T-cell (primary cell): ENCODE measurements around the gene TM4SF18. TPM values are rescaled to one million over a fixed set of nuclear protein-coding genes. Genes with fewer than 3 reads are reported as not detected.

Experiments used
- ATAC-seq, 4 experiments: fragments of 200-7000 bp in 3 of 4; fragments of 150-1000 bp in 1 of 4; cut with Tn5 transposase; replicated peaks in 1 of 4; 1 replicate in 3 of 4; 2 replicates in 1 of 4; pipeline ENCODE4 v1.10.0; 2021; ENCODE audit warnings: moderate library complexity in 3 of 4, mild to moderate bottlenecking in 2 of 4, moderate number of reproducible peaks in 1 of 4
- CTCF ChIA-PET, 2 donors: fragments of 300-600 bp; sonication (Branson Sonifier 250); formaldehyde crosslinking; loops; one replicate each; lab custom pipeline; 2022; ENCODE audit warnings: antibody characterized with exemption in 2 of 2; lab: Charles Lee
- POLR2A ChIA-PET, 2 donors: fragments of 300-600 bp; sonication (Branson Sonifier 250); formaldehyde crosslinking; loops; one replicate each; lab custom pipeline; 2022; ENCODE audit warnings: antibody characterized with exemption in 2 of 2; lab: Charles Lee
- DNase-seq, 35 experiments: peaks; one replicate each; pipeline versions ENCODE4 v3.0.0 to v3.0.0-alpha.2; 2013 to 2023
- H3K27ac ChIP-seq: one replicate; pipeline ENCODE4 v1.5.1; 2013; ENCODE audit warnings: low read length
- H3K27me3 ChIP-seq, 2 experiments: replicated peaks in 1 of 2; 1 replicate in 1 of 2; 2 replicates in 1 of 2; pipeline versions ENCODE4 v1.6.1 to v1.7.0; 2013; ENCODE audit warnings: low read length in 1 of 2, mixed read lengths in 1 of 2; ENCODE audit not compliant: control insufficient read depth in 2 of 2, insufficient read depth in 2 of 2; ENCODE audit errors: extremely low read depth in 1 of 2
- H3K36me3 ChIP-seq, 2 donors: 1 replicate in 1 of 2; 2 replicates in 1 of 2; pipeline versions ENCODE4 v1.6.1 to v1.7.0; 2013; ENCODE audit warnings: low read length in 1 of 2; ENCODE audit not compliant: control insufficient read depth in 2 of 2, insufficient read depth in 1 of 2; ENCODE audit errors: extremely low read depth in 1 of 2
- H3K4me1 ChIP-seq, 2 experiments: 1 replicate in 1 of 2; 2 replicates in 1 of 2; pipeline versions ENCODE4 v1.6.1 to v1.7.0; 2013; ENCODE audit warnings: low read length in 2 of 2, mixed read lengths in 1 of 2; ENCODE audit not compliant: insufficient read depth in 2 of 2, control insufficient read depth in 1 of 2; ENCODE audit errors: extremely low read depth in 1 of 2
- H3K4me3 ChIP-seq, 2 donors: 1 replicate in 1 of 2; 2 replicates in 1 of 2; pipeline versions ENCODE4 v1.5.1 to v1.7.0; 2013; ENCODE audit warnings: mild to moderate bottlenecking in 2 of 2, low read length in 1 of 2, moderate library complexity in 1 of 2; ENCODE audit not compliant: control insufficient read depth in 1 of 2; ENCODE audit errors: extremely low read depth in 1 of 2
- H3K9me3 ChIP-seq: 2 replicates; pipeline ENCODE4 v1.7.0; 2013
- H3K27ac Mint-ChIP-seq, 2 donors: one replicate each; pipeline ENCODE4 v1.8.0; 2020 to 2021; ENCODE audit warnings: mild to moderate bottlenecking in 2 of 2, mixed read lengths in 2 of 2
- H3K27me3 Mint-ChIP-seq, 2 donors: one replicate each; pipeline ENCODE4 v1.8.0; 2021 to 2022; ENCODE audit warnings: mixed read lengths in 2 of 2
- H3K36me3 Mint-ChIP-seq: one replicate; pipeline ENCODE4 v1.8.0; 2021; ENCODE audit warnings: mixed read lengths
- H3K4me1 Mint-ChIP-seq, 3 donors: one replicate each; pipeline ENCODE4 v1.8.0; 2020 to 2022; ENCODE audit warnings: mixed read lengths in 3 of 3, mild to moderate bottlenecking in 1 of 3
- H3K4me3 Mint-ChIP-seq, 3 donors: one replicate each; pipeline ENCODE4 v1.8.0; 2020 to 2022; ENCODE audit warnings: mild to moderate bottlenecking in 3 of 3, mixed read lengths in 3 of 3, moderate library complexity in 3 of 3
- H3K9me3 Mint-ChIP-seq, 3 donors: one replicate each; pipeline ENCODE4 v1.8.0; 2020 to 2022; ENCODE audit warnings: mixed read lengths in 3 of 3
- WGBS: methylation state at CpG from one replicate; pipeline ENCODE4 v1.1.5; 2013; ENCODE audit warnings: missing lambda C conversion rate; ENCODE audit not compliant: insufficient coverage; 5-methylcytosine and 5-hydroxymethylcytosine counted together
- total RNA-seq, 35 experiments: library from RNA in 6 of 35; stranded (reverse) in 6 of 35; fragments of 120-200 nt in 1 of 35; gene quantifications; one replicate each; pipeline versions ENCODE4 v1.2.1 to v1.2.4 and lab custom pipeline; 2013 to 2026

TM4SF18 gene
- total RNA-seq, 5 donors from 2014 or later (not counting 1 experiment from before 2014, with no cell fraction given): not detected

DNA sequence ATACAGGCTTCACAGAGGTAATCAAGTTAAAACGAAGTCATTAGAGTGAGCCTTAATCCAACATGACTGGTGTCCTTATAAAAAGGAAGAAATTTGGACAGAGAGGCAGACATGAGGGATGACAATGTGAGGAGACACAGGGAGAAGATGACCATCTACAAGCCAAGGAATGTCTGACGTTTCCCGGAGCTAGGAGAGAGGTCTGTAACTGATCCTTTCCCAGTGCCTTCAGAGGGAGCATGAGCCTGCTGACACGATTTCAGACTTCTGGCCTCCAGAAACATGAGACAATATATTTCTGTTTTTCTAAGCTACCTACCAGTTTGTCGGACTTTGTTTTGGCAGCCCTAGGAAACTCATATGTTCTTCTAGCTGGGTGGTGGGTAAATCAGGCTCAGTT lies 28.9 kb upstream of the TM4SF18 start:
- no peaks in the 10 kb centered on the region for H3K9me3 Mint-ChIP-seq
- H3K27me3 Mint-ChIP-seq: peaks cover 14 to 18% of the 10 kb centered on the region in 2 donors
- no peak overlapping the region for H3K4me3 Mint-ChIP-seq
- Histone ChIP-seq H3K36me3 (no peaks in the 10 kb centered on the region), H3K9me3 (no peaks in the 10 kb centered on the region), H3K27ac (no peak overlapping the region), H3K4me1 (no peaks in the 10 kb centered on the region), H3K4me3 (no peak overlapping the region), H3K27me3 (peaks cover 0 to 2% of the 10 kb centered on the region in 2 experiments)
- ChIA-PET POLR2A (interaction anchor here in 1 of 2 donors (0.6 kb wide), 1 partner anchor 11 kb away, joined by 3 read pairs; no protein-coding TSS in a partner anchor), CTCF (no interaction called here)
- no peak overlapping the region for H3K27ac Mint-ChIP-seq
- DNase-seq (no peak), ATAC-seq (no peak)
- no peaks in the 10 kb centered on the region for H3K36me3 Mint-ChIP-seq
- no peaks in the 10 kb centered on the region for H3K4me1 Mint-ChIP-seq
- WGBS: 73% methylated on average over 3 of the region's 5 CpGs

DNA sequence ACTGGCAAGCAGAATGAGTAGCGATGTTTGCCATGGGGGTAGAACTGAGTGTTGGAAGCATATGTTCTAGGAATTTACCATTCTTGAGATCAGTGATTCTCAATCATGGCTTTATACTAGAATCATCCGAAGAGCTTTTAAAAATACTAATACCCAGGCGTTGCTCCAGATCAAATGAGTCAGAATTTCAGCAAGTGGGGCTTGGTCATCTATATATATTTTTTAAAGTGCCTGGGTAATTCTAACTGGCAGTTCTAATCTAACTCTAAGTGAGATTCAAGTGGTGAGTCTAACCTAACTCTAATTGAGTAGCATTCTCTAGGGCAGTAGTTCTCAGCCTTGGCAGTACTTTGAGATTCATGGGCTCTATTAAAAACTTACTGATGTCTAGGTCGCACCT lies 23.2 kb upstream of the TM4SF18 start:
- H3K4me3 Mint-ChIP-seq: no peak overlapping the region
- ATAC-seq (no peak), DNase-seq (no peak)
- CTCF ChIA-PET: no interaction called here
- H3K4me3 ChIP-seq: no peak overlapping the region
- H3K36me3 ChIP-seq: no peaks in the 10 kb centered on the region
- H3K27me3 ChIP-seq: no peaks in the 10 kb centered on the region
- H3K9me3 ChIP-seq: no peaks in the 10 kb centered on the region
- no peak overlapping the region for H3K27ac Mint-ChIP-seq
- peaks cover 10 to 12% of the 10 kb centered on the region in 2 donors for H3K27me3 Mint-ChIP-seq
- H3K9me3 Mint-ChIP-seq: no peaks in the 10 kb centered on the region
- H3K4me1 ChIP-seq: no peaks in the 10 kb centered on the region
- H3K4me1 Mint-ChIP-seq: no peaks in the 10 kb centered on the region
- no peak overlapping the region for H3K27ac ChIP-seq
- no CpG with 5 or more reads among the region's 4 CpGs for WGBS
- no peaks in the 10 kb centered on the region for H3K36me3 Mint-ChIP-seq
- POLR2A ChIA-PET: no interaction called here

DNA sequence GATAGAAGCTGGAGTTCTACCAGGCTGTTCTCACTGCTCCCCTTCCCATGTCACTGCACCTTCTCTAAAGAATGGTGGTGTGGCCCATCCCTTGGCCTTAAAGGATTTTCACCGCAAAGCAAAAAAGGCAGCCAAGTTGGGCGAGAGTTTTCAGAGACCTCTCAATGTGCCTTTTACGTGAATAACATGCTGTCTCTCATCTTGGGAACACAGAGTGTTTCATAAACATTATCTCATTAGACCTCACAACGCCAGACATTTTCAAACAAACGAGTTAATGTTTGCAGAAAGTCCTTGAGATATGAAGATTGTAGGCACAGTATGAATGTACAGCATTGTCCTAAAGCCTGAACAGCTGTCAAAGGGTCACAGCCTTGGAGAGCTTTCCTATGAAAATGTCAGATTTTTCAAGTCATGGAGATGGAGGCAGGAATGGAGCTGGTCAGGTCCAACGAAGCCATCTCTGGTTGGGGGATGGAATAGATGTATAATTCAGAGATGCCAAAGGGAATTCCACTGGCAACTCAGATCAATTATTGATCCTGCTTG lies 22.7 kb upstream of the TM4SF18 start:
- Histone ChIP-seq H3K36me3 (no peaks in the 10 kb centered on the region), H3K4me1 (no peaks in the 10 kb centered on the region), H3K9me3 (no peaks in the 10 kb centered on the region), H3K4me3 (no peak overlapping the region), H3K27ac (no peak overlapping the region), H3K27me3 (no peaks in the 10 kb centered on the region)
- Mint-ChIP-seq H3K4me3 (no peak overlapping the region), H3K9me3 (no peaks in the 10 kb centered on the region), H3K27me3 (peaks cover 7 to 9% of the 10 kb centered on the region in 2 donors), H3K36me3 (no peaks in the 10 kb centered on the region), H3K4me1 (no peaks in the 10 kb centered on the region), H3K27ac (no peak overlapping the region)
- 75% methylated on average over 2 of the region's 6 CpGs for WGBS
- ATAC-seq: no peak
- ChIA-PET POLR2A (no interaction called here), CTCF (no interaction called here)
- DNase-seq: no peak

DNA sequence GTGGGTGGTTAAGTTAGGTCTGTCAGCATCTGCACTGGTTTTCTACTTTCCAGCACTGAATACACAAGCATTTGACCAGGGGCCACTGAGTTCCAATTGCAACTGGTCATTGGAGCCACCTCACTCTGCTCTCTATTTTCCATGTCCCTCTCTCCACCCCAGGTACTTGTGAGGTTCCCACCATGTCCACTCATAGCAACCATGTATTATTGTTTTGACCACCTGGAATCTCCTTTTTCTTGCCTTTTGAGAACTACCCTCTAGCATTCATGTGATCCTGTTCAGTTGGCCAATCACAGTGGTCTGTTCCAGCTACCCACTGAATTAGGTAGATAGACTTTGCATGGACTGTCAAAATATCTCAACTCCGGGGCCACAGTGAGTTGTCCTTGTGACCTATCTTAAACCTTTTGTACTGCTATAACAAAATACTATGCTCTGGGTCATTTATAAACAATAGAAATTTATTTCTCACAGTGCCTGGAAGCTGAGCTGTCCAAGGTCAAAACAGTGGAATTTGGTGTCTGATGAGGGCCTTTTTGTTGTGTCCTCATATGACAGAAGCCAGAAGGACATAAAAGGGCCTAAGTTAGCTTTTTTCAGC lies 20.2 kb upstream of the TM4SF18 start:
- peaks cover 4 to 17% of the 10 kb centered on the region in 2 donors for H3K27me3 Mint-ChIP-seq
- DNase-seq (no peak), ATAC-seq (no peak)
- H3K36me3 ChIP-seq: no peaks in the 10 kb centered on the region
- no peaks in the 10 kb centered on the region for H3K4me1 ChIP-seq
- WGBS: no CpG with 5 or more reads among the region's 1 CpG
- H3K4me3 Mint-ChIP-seq: no peak overlapping the region
- H3K36me3 Mint-ChIP-seq: no peaks in the 10 kb centered on the region
- H3K27ac ChIP-seq: no peak overlapping the region
- no peak overlapping the region for H3K27ac Mint-ChIP-seq
- no peaks in the 10 kb centered on the region for H3K9me3 Mint-ChIP-seq
- no peaks in the 10 kb centered on the region for H3K9me3 ChIP-seq
- ChIA-PET CTCF (interaction anchor here in 1 of 2 donors (0.5 kb wide), 1 partner anchor 9 kb away, joined by 5 read pairs; no protein-coding TSS in a partner anchor), POLR2A (no interaction called here)
- H3K4me3 ChIP-seq: no peak overlapping the region
- H3K27me3 ChIP-seq: no peaks in the 10 kb centered on the region
- H3K4me1 Mint-ChIP-seq: no peaks in the 10 kb centered on the region

DNA sequence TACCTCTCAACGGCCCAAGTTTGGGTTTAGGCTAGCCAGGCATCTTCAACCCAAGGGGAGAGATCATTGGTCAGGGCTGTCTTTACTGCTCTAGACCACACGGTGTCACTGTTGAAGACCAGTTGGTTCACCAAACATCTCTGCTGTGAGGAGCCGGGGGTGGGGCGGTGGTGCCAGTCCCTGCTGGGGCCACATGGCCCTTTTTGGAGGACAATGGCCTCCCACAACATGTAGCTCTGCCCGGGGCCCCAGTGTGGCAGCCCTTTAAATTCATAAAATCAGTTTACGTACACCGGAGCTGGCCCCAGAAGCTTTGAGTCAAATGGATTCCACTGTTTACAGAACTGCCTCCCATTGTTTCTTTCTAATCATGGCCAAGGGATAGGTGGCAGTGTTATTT lies 19.1 kb upstream of the TM4SF18 start:
- Mint-ChIP-seq H3K27ac (no peak overlapping the region), H3K9me3 (no peaks in the 10 kb centered on the region), H3K27me3 (peaks cover 4 to 17% of the 10 kb centered on the region in 2 donors), H3K36me3 (no peaks in the 10 kb centered on the region), H3K4me3 (no peak overlapping the region), H3K4me1 (no peaks in the 10 kb centered on the region)
- no peaks in the 10 kb centered on the region for H3K36me3 ChIP-seq
- no peaks in the 10 kb centered on the region for H3K9me3 ChIP-seq
- ChIA-PET CTCF (no interaction called here), POLR2A (no interaction called here)
- peak in 8 of 35 experiments; percentile 0 to 22 (median 1) for DNase-seq
- no peaks in the 10 kb centered on the region for H3K27me3 ChIP-seq
- H3K4me3 ChIP-seq: no peak overlapping the region
- 64% methylated on average over 7 of the region's 7 CpGs for WGBS
- peak in 2 of 4 experiments; percentile 29 to 45 for ATAC-seq
- no peak overlapping the region for H3K27ac ChIP-seq
- H3K4me1 ChIP-seq: no peaks in the 10 kb centered on the region

DNA sequence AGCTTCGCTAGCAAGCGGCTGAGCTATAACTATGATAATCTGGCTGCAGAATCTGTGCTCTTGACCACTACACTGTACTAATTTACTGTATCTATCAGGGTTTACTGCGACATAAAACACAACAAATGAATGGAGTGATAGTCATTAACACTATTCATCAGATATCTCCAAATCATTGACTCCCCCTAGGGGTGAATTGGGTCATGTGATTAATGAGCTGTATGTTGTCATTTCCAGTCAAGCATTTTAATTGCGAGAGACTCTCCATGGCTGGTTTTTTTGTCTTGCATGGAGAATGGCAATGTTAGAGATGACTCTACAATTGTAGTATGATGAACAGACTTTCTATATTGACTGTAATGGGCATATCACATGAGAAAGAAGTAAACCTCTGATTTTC lies 10.5 kb upstream of the TM4SF18 start:
- DNase-seq: peak in 1 of 35 experiments; percentile 11
- no CpG with 5 or more reads among the region's 4 CpGs for WGBS
- ChIA-PET CTCF (interaction anchor here (0.5 to 1.9 kb wide), 5 partner anchors 182 to 224 kb away, joined by 3 to 6 read pairs (median 3); no protein-coding TSS in a partner anchor), POLR2A (no interaction called here)
- Mint-ChIP-seq H3K27ac (no peak overlapping the region), H3K4me1 (no peaks in the 10 kb centered on the region), H3K27me3 (peaks cover 18 to 23% of the 10 kb centered on the region in 2 donors), H3K36me3 (no peaks in the 10 kb centered on the region), H3K4me3 (no peak overlapping the region), H3K9me3 (no peaks in the 10 kb centered on the region)
- no peak for ATAC-seq
- Histone ChIP-seq H3K27ac (no peak overlapping the region), H3K4me3 (no peak overlapping the region), H3K9me3 (no peaks in the 10 kb centered on the region), H3K27me3 (peaks cover 0 to 5% of the 10 kb centered on the region in 2 experiments), H3K36me3 (no peaks in the 10 kb centered on the region), H3K4me1 (no peaks in the 10 kb centered on the region)
